Natural killer cell (primary cell): ENCODE data around the gene STPG1. TPM values are rescaled to one million over a fixed set of nuclear protein-coding genes. Genes with fewer than 3 reads are reported as not detected.

Source experiments
- ATAC-seq, 3 donors: fragments of 150-1000 bp in 2 of 3; fragments of 200-7000 bp in 1 of 3; cut with Tn5 transposase; 1 replicate in 1 of 3; 2 replicates in 2 of 3; pipeline ENCODE4 v1.10.0; 2021; ENCODE audit warnings: mild to moderate bottlenecking in 2 of 3, moderate library complexity in 2 of 3
- DNase-seq, 2 donors: peaks; one replicate each; pipeline versions ENCODE4 v3.0.0 to v3.0.0-alpha.2; 2013 to 2021; ENCODE audit warnings: mixed read lengths in 1 of 2
- H3K27ac ChIP-seq: one replicate; pipeline ENCODE4 v1.5.1; 2013; ENCODE audit warnings: mild to moderate bottlenecking, low read length
- H3K27me3 ChIP-seq: one replicate; pipeline ENCODE4 v1.6.1; 2013; ENCODE audit warnings: low read length; ENCODE audit not compliant: control insufficient read depth, insufficient read depth
- H3K36me3 ChIP-seq: one replicate; pipeline ENCODE4 v1.6.1; 2013; ENCODE audit warnings: low read length; ENCODE audit not compliant: control insufficient read depth, insufficient read depth
- H3K4me1 ChIP-seq: one replicate; pipeline ENCODE4 v1.6.1; 2013; ENCODE audit warnings: low read length; ENCODE audit not compliant: control insufficient read depth, insufficient read depth
- H3K4me3 ChIP-seq: one replicate; pipeline ENCODE4 v1.5.1; 2013; ENCODE audit warnings: low read length
- H3K9me3 ChIP-seq: one replicate; pipeline ENCODE4 v1.6.1; 2013; ENCODE audit warnings: low read length; ENCODE audit not compliant: control insufficient read depth, insufficient read depth
- H3K27ac Mint-ChIP-seq, 2 donors: one replicate each; pipeline ENCODE4 v1.8.0; 2022; ENCODE audit warnings: mild to moderate bottlenecking in 2 of 2, mixed read lengths in 2 of 2, moderate library complexity in 1 of 2
- H3K27me3 Mint-ChIP-seq, 2 donors: one replicate each; pipeline ENCODE4 v1.8.0; 2022; ENCODE audit warnings: low read depth in 2 of 2, mixed read lengths in 2 of 2
- H3K36me3 Mint-ChIP-seq: one replicate; pipeline ENCODE4 v1.8.0; 2022; ENCODE audit warnings: mixed read lengths
- H3K4me1 Mint-ChIP-seq, 2 donors: one replicate each; pipeline ENCODE4 v1.8.0; 2022; ENCODE audit warnings: mixed read lengths in 2 of 2
- H3K4me3 Mint-ChIP-seq: one replicate; pipeline ENCODE4 v1.8.0; 2022; ENCODE audit warnings: mild to moderate bottlenecking, moderate library complexity, mixed read lengths
- H3K9me3 Mint-ChIP-seq, 2 donors: one replicate each; pipeline ENCODE4 v1.8.0; 2022; ENCODE audit warnings: mixed read lengths in 2 of 2
- WGBS: methylation state at CpG from one replicate; pipeline ENCODE4 v1.1.7; 2013; ENCODE audit warnings: missing lambda C conversion rate; ENCODE audit not compliant: insufficient coverage; 5-methylcytosine and 5-hydroxymethylcytosine counted together
- intact Hi-C: fragments of 100-400 bp; cut with micrococcal nuclease; formaldehyde crosslinking; loops from one replicate; pipeline ENCODE4 v1.14.2; 2022
- total RNA-seq, 4 donors: library from RNA; stranded (reverse); fragments of 120-200 nt in 1 of 4; gene quantifications; one replicate each; pipeline versions ENCODE4 v1.2.3 to v1.2.4, GENCODE V29; 2013 to 2022
- TF ChIP-seq, protein P1 (sequence below): fragments of 200-600 bp; IDR thresholded peaks from one replicate; pipeline ENCODE4 v1.8.0; 2022; ENCODE audit warnings: antibody characterized with exemption

STPG1 gene
- total RNA-seq, 3 donors from 2014 or later (not counting 1 experiment from before 2014, with no cell fraction given) = 0.87 to 1.7 (median 1.1) TPM

DNA sequence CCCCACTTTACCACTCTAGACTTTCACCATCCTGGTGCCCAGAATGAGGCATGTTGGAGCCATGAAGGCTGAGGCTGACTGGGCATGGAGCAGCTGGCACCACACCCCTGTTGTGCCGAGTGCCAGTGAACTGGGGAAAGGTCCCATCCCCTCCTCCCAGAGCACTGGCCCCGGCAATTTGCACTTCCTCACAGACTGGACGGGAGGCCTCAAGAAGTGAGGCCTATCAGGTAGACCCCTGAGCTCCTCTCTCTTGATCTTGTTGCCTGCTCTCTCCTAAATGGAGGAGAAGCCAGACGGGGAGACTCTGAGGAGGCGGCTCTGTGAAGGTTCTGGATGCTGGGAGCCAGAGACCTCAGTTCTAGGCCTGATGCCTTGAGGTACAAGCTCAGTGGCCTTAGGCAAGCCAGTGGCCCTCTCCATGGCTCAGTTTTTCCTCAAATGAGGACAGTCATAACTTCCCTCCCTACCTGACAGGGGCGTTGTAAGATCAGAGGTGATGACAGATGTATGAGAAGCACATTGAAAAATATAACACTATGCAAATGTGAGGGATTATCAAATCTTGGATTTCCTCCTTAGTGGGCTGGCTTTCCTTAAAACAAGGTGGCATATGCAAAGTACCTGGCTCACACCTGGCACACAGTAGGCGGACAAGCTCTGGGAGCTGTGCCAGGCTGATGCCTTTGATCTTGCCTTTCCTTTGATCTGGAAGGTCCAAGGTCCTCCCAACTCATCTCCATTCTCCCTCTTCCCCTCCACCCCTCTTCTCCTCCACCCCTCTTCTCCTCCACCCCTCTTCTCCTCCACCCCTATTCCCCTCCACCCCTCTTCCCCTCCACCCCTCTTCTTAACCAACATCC is 87.8 kb downstream of the STPG1 start:
- no peaks in the 10 kb centered on the region for H3K36me3 Mint-ChIP-seq
- intact Hi-C loops = no loop called here
- DNase-seq = no peak
- WGBS = 88% methylated on average over 7 of the region's 7 CpGs
- Histone ChIP-seq H3K9me3 (no peaks in the 10 kb centered on the region), H3K4me3 (no peak overlapping the region), H3K36me3 (no peaks in the 10 kb centered on the region), H3K27ac (no peak overlapping the region), H3K27me3 (peaks cover 16% of the 10 kb centered on the region), H3K4me1 (peaks cover 20% of the 10 kb centered on the region)
- no peaks in the 10 kb centered on the region for H3K9me3 Mint-ChIP-seq
- H3K27me3 Mint-ChIP-seq = peaks cover 39% of the 10 kb centered on the region in 2 donors
- peaks cover 16 to 18% of the 10 kb centered on the region in 2 donors for H3K4me1 Mint-ChIP-seq
- TF ChIP-seq, protein P1, sequence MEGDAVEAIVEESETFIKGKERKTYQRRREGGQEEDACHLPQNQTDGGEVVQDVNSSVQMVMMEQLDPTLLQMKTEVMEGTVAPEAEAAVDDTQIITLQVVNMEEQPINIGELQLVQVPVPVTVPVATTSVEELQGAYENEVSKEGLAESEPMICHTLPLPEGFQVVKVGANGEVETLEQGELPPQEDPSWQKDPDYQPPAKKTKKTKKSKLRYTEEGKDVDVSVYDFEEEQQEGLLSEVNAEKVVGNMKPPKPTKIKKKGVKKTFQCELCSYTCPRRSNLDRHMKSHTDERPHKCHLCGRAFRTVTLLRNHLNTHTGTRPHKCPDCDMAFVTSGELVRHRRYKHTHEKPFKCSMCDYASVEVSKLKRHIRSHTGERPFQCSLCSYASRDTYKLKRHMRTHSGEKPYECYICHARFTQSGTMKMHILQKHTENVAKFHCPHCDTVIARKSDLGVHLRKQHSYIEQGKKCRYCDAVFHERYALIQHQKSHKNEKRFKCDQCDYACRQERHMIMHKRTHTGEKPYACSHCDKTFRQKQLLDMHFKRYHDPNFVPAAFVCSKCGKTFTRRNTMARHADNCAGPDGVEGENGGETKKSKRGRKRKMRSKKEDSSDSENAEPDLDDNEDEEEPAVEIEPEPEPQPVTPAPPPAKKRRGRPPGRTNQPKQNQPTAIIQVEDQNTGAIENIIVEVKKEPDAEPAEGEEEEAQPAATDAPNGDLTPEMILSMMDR = no peak
- ATAC-seq = no peak
- no peak overlapping the region for H3K27ac Mint-ChIP-seq
- H3K4me3 Mint-ChIP-seq = no peak overlapping the region

DNA sequence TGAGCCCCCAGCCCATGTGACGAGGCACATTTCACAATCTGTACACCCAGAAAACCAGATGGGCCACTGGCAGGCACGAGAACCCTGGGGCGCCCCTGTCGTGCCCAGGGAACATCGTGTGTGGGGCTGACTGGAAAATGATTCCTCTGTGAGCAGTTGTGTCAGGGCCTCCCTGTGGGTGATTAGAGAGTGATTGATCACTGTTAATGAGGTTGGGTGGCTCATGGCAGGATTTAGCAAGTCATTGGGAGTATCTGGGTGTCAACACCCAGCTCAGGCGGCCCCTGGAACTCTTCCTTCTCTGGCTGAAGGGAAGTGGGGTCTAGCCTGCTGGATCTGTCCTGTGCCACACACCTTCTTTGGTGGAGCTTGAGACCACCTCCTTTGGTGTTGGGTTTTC is 88.7 kb downstream of the STPG1 start:
- no peaks in the 10 kb centered on the region for H3K36me3 Mint-ChIP-seq
- no peak for DNase-seq
- intact Hi-C loops = no loop called here
- H3K27ac Mint-ChIP-seq = no peak overlapping the region
- Histone ChIP-seq H3K27me3 (peaks cover 25% of the 10 kb centered on the region), H3K36me3 (no peaks in the 10 kb centered on the region), H3K4me1 (peaks cover 27% of the 10 kb centered on the region), H3K9me3 (no peaks in the 10 kb centered on the region), H3K27ac (no peak overlapping the region), H3K4me3 (no peak overlapping the region)
- H3K4me3 Mint-ChIP-seq = no peak overlapping the region
- TF ChIP-seq, protein P1 = no peak
- peaks cover 43 to 45% of the 10 kb centered on the region in 2 donors for H3K27me3 Mint-ChIP-seq
- WGBS = 91% methylated on average over 6 of the region's 6 CpGs
- no peak for ATAC-seq
- peaks cover 25 to 27% of the 10 kb centered on the region in 2 donors for H3K4me1 Mint-ChIP-seq
- no peaks in the 10 kb centered on the region for H3K9me3 Mint-ChIP-seq

DNA sequence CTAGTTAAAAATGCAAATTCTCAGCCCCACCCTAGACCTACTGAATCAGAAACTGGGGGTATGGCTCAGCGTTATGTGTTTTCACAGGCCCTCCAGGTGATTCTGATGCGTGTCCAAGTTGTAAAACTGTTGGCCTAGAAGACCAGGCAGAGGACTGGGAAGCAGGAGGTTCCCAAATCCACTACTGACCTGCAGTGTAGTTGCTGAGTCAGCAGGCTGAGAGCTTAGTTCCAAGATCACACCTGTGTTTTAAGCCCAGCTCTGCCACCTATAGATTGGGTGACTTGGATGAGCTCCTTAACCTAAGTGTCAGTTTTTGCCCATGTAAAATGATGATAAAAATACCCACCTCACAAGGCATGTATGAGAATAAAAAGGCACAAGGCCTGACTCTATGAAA is 90.3 kb downstream of the STPG1 start:
- H3K27ac ChIP-seq = no peak overlapping the region
- no peak overlapping the region for H3K27ac Mint-ChIP-seq
- peaks cover 59 to 61% of the 10 kb centered on the region in 2 donors for H3K27me3 Mint-ChIP-seq
- peaks cover 40% of the 10 kb centered on the region for H3K27me3 ChIP-seq
- peaks cover 40% of the 10 kb centered on the region for H3K4me1 ChIP-seq
- H3K9me3 Mint-ChIP-seq = no peaks in the 10 kb centered on the region
- H3K36me3 Mint-ChIP-seq = no peaks in the 10 kb centered on the region
- WGBS = 93% methylated on average over 2 of the region's 2 CpGs
- no peaks in the 10 kb centered on the region for H3K36me3 ChIP-seq
- intact Hi-C loops = no loop called here
- peaks cover 34 to 40% of the 10 kb centered on the region in 2 donors for H3K4me1 Mint-ChIP-seq
- no peak overlapping the region for H3K4me3 Mint-ChIP-seq
- no peak for ATAC-seq
- no peak overlapping the region for H3K4me3 ChIP-seq
- no peaks in the 10 kb centered on the region for H3K9me3 ChIP-seq
- peak in 1 of 2 donors; percentile 16 for DNase-seq
- TF ChIP-seq, protein P1 = no peak
